ENCODE results near the gene CRIM1.

GRCh38 chr2:36596397-36596796 is 240.8 kb downstream of the CRIM1 start:
- TF ChIP-seq CTCF (IDR thresholded peaks at IDR 0.05 in 8 of 11, conservative IDR thresholded peaks at IDR 0.05 in 3 of 11): no peak
- no peak for TF ChIP-seq POLR2A (IDR thresholded peaks at IDR 0.05)

All from spleen (tissue), 7 donors.